ENCODE measurements around the gene RIN3. TPM values are rescaled to one million over a fixed set of nuclear protein-coding genes. Genes with fewer than 3 reads are reported as not detected.

RIN3 gene
- total and polyA plus RNA-seq, 2 donors (not counting 3 experiments of a cell fraction or from before 2014, with no cell fraction given) = 5.1 to 20.8 TPM

DNA sequence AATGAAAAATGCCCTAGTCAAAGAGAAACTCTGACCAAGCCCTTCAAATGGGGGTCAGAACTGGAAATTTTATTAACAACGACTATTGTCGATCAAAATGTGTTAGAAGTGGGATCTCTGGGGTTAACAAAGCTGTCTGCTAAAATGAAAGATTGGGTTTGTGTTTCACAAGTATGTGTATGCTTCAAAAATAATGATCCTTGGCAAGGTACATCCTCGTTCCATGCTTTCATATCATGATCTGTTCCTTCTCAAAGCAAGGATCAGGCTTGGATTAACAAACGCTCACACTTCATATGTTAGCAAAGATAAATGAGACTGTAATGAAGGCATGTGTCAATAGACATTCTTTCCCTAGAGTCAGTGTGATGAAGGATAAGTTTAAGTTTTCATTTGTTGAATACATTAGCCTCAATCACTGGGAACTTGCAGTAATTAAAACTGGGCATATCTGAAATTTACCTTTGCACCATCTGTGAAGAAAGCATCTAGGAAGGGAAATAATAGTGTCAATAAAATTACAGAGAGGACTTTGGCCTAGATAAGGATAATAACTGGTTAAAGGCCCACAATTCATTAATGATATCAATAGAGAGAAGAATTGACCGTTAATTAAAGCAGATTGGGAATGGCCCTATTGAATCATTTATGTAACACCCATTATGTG lies 91.8 kb downstream of the RIN3 start:
- Histone ChIP-seq H3K79me2 (ENCODE audit: control insufficient read depth, insufficient read depth, low read length) (no peaks in the 10 kb centered on the region), H3K9me3 (replicated peaks; ENCODE audit: control insufficient read depth, insufficient read depth, low read length) (no peaks in the 10 kb centered on the region), H3K4me2 (ENCODE audit: insufficient read depth, low read length) (no peak overlapping the region), H3K36me3 (ENCODE audit: control insufficient read depth in 2 of 2, extremely low read depth in 1 of 2, insufficient read depth in 2 of 2, low read length in 2 of 2) (no peaks in the 10 kb centered on the region), H3K9me1 (replicated peaks; ENCODE audit: control insufficient read depth, extremely low read depth, insufficient read depth, low read length) (no peaks in the 10 kb centered on the region), H3K27me3 (ENCODE audit: control insufficient read depth in 2 of 2, insufficient read depth in 2 of 2, low read length in 2 of 2) (no peaks in the 10 kb centered on the region), H3K9ac (replicated peaks; ENCODE audit: extremely low read depth, insufficient read depth, low read length) (no peak overlapping the region), H4K20me1 (replicated peaks; ENCODE audit: control insufficient read depth, extremely low read depth, insufficient read depth, low read length) (no peaks in the 10 kb centered on the region), H3K4me1 (ENCODE audit: control insufficient read depth, extremely low read depth, insufficient read depth, low read length) (peaks cover 2% of the 10 kb centered on the region), H3K4me3 (replicated peaks in 1 of 3; ENCODE audit: insufficient read depth in 1 of 3, low read depth in 1 of 3, low read length in 3 of 3) (no peak overlapping the region), H2AFZ (ENCODE audit: low read depth, low read length) (no peak overlapping the region), H3K27ac (ENCODE audit: insufficient read depth, low read depth, low read length) (no peak overlapping the region)
- no TSS peak for BruUV-seq (replicated peaks)
- dilution Hi-C loops (cut with MboI; ENCODE audit: extremely low pct_ligation_motif_present, low sequenced_read_pairs) (no loop called here), intact Hi-C loops (cut with micrococcal nuclease) (no loop called here)
- DNase-seq (ENCODE audit: low read depth, low spot score) (no peak), FAIRE-seq (no peak)
- CTCF ChIA-PET = no interaction called here
- POLR2A ChIA-PET = no interaction called here
- TF ChIP-seq GATA2 (IDR thresholded peaks at IDR 0.05; ENCODE audit: insufficient read depth, insufficient read length, low read depth, low read length) = no peak
- no peak for TF ChIP-seq MYC (IDR thresholded peaks at IDR 0.05; ENCODE audit: low read depth, low read length)
- no peak for TF ChIP-seq FOS (IDR thresholded peaks at IDR 0.05; ENCODE audit: borderline replicate concordance, insufficient read depth, low read length)
- TF ChIP-seq POLR2A (IDR thresholded peaks at IDR 0.05; ENCODE audit: low read depth, low read length) = no peak
- TF ChIP-seq POLR2AphosphoS5 (IDR thresholded peaks at IDR 0.05; ENCODE audit: insufficient read depth, low read depth, low read length) = no peak
- TF ChIP-seq, protein P1, sequence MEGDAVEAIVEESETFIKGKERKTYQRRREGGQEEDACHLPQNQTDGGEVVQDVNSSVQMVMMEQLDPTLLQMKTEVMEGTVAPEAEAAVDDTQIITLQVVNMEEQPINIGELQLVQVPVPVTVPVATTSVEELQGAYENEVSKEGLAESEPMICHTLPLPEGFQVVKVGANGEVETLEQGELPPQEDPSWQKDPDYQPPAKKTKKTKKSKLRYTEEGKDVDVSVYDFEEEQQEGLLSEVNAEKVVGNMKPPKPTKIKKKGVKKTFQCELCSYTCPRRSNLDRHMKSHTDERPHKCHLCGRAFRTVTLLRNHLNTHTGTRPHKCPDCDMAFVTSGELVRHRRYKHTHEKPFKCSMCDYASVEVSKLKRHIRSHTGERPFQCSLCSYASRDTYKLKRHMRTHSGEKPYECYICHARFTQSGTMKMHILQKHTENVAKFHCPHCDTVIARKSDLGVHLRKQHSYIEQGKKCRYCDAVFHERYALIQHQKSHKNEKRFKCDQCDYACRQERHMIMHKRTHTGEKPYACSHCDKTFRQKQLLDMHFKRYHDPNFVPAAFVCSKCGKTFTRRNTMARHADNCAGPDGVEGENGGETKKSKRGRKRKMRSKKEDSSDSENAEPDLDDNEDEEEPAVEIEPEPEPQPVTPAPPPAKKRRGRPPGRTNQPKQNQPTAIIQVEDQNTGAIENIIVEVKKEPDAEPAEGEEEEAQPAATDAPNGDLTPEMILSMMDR (IDR thresholded peaks at IDR 0.05; ENCODE audit: extremely low read depth in 1 of 2, insufficient read depth in 1 of 2, low read depth in 1 of 2, low read length in 2 of 2) = no peak
- TF ChIP-seq EZH2 (IDR thresholded peaks at IDR 0.05; ENCODE audit: borderline replicate concordance, low read depth, low read length, severe bottlenecking) = no peak
